Measurements from ENCODE around the gene TRIM40.
"Not testable (repeated sequence)": the region's sequence is repeated elsewhere in the genome, so short reads cannot be mapped to it uniquely, and the experiment has no call there.

The TRIM40 gene

GRCh38 chr6:30140240-30140639 is 4.3 kb downstream of the TRIM40 start:
- H3K4me1 ChIP-seq (ENCODE audit: control extremely low read depth in 1 of 4, control insufficient read depth in 4 of 4, insufficient read depth in 4 of 4, low read length in 3 of 4) = peaks cover 0 to 13% (median 5%) of the 10 kb centered on the region in 4 experiments
- H3K4me3 ChIP-seq (ENCODE audit: control insufficient read depth in 1 of 7, extremely low read depth in 1 of 7, insufficient read depth in 4 of 7, low read depth in 2 of 7, low read length in 6 of 7); H3K9me3 ChIP-seq (ENCODE audit: control extremely low read depth in 1 of 5, control insufficient read depth in 4 of 5, insufficient read depth in 2 of 5, low read depth in 1 of 5, low read length in 4 of 5); DNase-seq; POLR2A ChIA-PET; H3K27me3 ChIP-seq (replicated peaks in 2 of 5; ENCODE audit: control insufficient read depth in 4 of 5, insufficient read depth in 5 of 5, low read length in 4 of 5); H3K36me3 ChIP-seq (ENCODE audit: control insufficient read depth in 4 of 4, insufficient read depth in 4 of 4, low read length in 3 of 4); H3K27ac ChIP-seq (ENCODE audit: insufficient read depth in 1 of 2, low read depth in 1 of 2, low read length in 2 of 2, poor library complexity in 1 of 2, severe bottlenecking in 2 of 2): not testable (repeated sequence)
- CTCF ChIA-PET = interaction anchor here (1.0 kb wide), 1 partner anchor 27 kb away, joined by 3 read pairs; the partner anchor contains the start of gene TRIM31
- WGBS (ENCODE audit: insufficient coverage) = 83% methylated on average over 4 of the region's 8 CpGs

DNA sequence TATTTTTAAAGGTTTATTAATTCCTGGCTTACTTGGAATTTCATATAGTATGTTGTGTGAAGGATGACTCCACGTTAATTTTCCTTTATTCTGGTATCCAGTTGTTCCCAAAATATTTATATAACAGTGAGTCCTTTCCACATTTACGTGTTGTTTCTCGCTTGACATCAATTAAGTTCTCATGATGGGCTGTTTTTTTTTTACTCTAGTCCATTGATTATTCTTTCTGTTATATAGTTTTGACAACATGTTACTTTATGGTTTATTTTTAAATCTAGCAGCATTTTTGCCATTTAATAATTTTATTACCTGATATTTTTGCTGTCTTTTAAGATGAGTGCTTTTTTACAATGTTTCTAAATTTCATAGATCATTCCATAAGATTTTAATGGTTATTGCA is 6.7 kb downstream of the TRIM40 start:
- CTCF ChIA-PET = interaction anchor here (0.7 to 1.4 kb wide), 2 partner anchors 9 to 16 kb away, joined by 4 read pairs; no protein-coding TSS in a partner anchor

DNA sequence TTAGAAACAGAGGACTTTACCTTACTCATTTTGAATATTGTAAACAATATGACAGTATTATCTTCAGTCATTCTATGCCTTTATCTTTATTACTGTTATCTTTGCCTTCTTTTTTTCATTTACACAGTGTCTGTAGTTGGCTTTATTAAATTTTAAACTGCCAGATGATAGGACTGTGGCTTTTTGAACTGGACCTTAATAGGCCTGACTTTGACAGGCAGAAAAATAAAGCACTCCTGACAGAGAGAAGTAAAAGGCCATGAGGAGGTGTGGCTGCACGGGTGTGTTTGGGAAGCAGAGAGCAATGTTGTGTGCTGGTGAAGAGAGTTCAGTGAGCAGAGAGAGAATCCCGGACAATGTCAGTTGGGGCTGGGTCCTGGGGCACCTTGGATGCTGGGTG is 7.8 kb downstream of the TRIM40 start:
- ChIA-PET POLR2A (no interaction called here), CTCF (interaction anchor here (0.9 to 1.2 kb wide), 2 partner anchors 16 to 78 kb away, joined by 3 read pairs; no protein-coding TSS in a partner anchor)
- H3K4me3 ChIP-seq (ENCODE audit: control insufficient read depth in 1 of 7, extremely low read depth in 1 of 7, insufficient read depth in 4 of 7, low read depth in 2 of 7, low read length in 6 of 7) = no peak overlapping the region
- no peak for DNase-seq
- peaks cover 0 to 8% (median 1%) of the 10 kb centered on the region in 5 experiments for H3K27me3 ChIP-seq (replicated peaks in 2 of 5; ENCODE audit: control insufficient read depth in 4 of 5, insufficient read depth in 5 of 5, low read length in 4 of 5)
- no peaks in the 10 kb centered on the region for H3K36me3 ChIP-seq (ENCODE audit: control insufficient read depth in 4 of 4, insufficient read depth in 4 of 4, low read length in 3 of 4)
- WGBS (ENCODE audit: insufficient coverage) = 90% methylated on average over 2 of the region's 2 CpGs
- no peak overlapping the region for H3K27ac ChIP-seq (ENCODE audit: insufficient read depth in 1 of 2, low read depth in 1 of 2, low read length in 2 of 2, poor library complexity in 1 of 2, severe bottlenecking in 2 of 2)
- H3K9me3 ChIP-seq (ENCODE audit: control extremely low read depth in 1 of 5, control insufficient read depth in 4 of 5, insufficient read depth in 2 of 5, low read depth in 1 of 5, low read length in 4 of 5) = no peaks in the 10 kb centered on the region
- peaks cover 0 to 8% (median under 1%) of the 10 kb centered on the region in 4 experiments for H3K4me1 ChIP-seq (ENCODE audit: control extremely low read depth in 1 of 4, control insufficient read depth in 4 of 4, insufficient read depth in 4 of 4, low read length in 3 of 4)

More for the DNA sequence above, 6.7 kb downstream of the TRIM40 start:
- H3K27ac ChIP-seq (ENCODE audit: insufficient read depth in 1 of 2, low read depth in 1 of 2, low read length in 2 of 2, poor library complexity in 1 of 2, severe bottlenecking in 2 of 2) = no peak overlapping the region
- DNase-seq = no peak
- no peaks in the 10 kb centered on the region for H3K36me3 ChIP-seq (ENCODE audit: control insufficient read depth in 4 of 4, insufficient read depth in 4 of 4, low read length in 3 of 4)
- POLR2A ChIA-PET = no interaction called here
- peaks cover 0 to 8% (median 1%) of the 10 kb centered on the region in 5 experiments for H3K27me3 ChIP-seq (replicated peaks in 2 of 5; ENCODE audit: control insufficient read depth in 4 of 5, insufficient read depth in 5 of 5, low read length in 4 of 5)
- no CpG with 5 or more reads among the region's 3 CpGs for WGBS (ENCODE audit: insufficient coverage)
- no peaks in the 10 kb centered on the region for H3K9me3 ChIP-seq (ENCODE audit: control extremely low read depth in 1 of 5, control insufficient read depth in 4 of 5, insufficient read depth in 2 of 5, low read depth in 1 of 5, low read length in 4 of 5)
- H3K4me3 ChIP-seq (ENCODE audit: control insufficient read depth in 1 of 7, extremely low read depth in 1 of 7, insufficient read depth in 4 of 7, low read depth in 2 of 7, low read length in 6 of 7) = no peak overlapping the region
- peaks cover 0 to 8% (median under 1%) of the 10 kb centered on the region in 4 experiments for H3K4me1 ChIP-seq (ENCODE audit: control extremely low read depth in 1 of 4, control insufficient read depth in 4 of 4, insufficient read depth in 4 of 4, low read length in 3 of 4)

DNA sequence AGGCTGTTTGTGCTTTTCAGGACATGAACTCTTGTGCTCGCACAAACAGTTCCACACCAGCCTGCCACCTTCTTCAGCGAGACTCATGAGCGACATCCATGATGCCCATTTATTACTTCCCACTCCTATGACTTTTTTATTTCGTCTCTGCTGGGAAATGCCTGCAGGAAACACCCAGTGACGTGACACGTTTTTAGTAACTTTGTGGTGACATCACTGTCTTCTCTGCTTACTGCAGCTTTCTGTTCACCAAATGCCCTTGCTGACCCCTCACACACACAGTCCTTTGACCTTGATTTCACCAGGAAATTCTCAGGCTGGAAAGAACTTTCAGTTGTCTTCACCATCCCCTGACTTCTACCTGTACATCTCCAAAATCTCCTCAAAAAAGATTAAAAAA is 8.9 kb downstream of the TRIM40 start:
- Histone ChIP-seq H3K27me3 (replicated peaks in 2 of 5; ENCODE audit: control insufficient read depth in 4 of 5, insufficient read depth in 5 of 5, low read length in 4 of 5) (peaks cover 0 to 8% (median 1%) of the 10 kb centered on the region in 5 experiments), H3K4me1 (ENCODE audit: control extremely low read depth in 1 of 4, control insufficient read depth in 4 of 4, insufficient read depth in 4 of 4, low read length in 3 of 4) (peaks cover 0 to 9% (median 2%) of the 10 kb centered on the region in 4 experiments), H3K27ac (ENCODE audit: insufficient read depth in 1 of 2, low read depth in 1 of 2, low read length in 2 of 2, poor library complexity in 1 of 2, severe bottlenecking in 2 of 2) (no peak overlapping the region), H3K4me3 (ENCODE audit: control insufficient read depth in 1 of 7, extremely low read depth in 1 of 7, insufficient read depth in 4 of 7, low read depth in 2 of 7, low read length in 6 of 7) (no peak overlapping the region), H3K36me3 (ENCODE audit: control insufficient read depth in 4 of 4, insufficient read depth in 4 of 4, low read length in 3 of 4) (no peaks in the 10 kb centered on the region), H3K9me3 (ENCODE audit: control extremely low read depth in 1 of 5, control insufficient read depth in 4 of 5, insufficient read depth in 2 of 5, low read depth in 1 of 5, low read length in 4 of 5) (no peaks in the 10 kb centered on the region)
- no peak for DNase-seq
- CTCF ChIA-PET = interaction anchor here (4.2 kb wide), 1 partner anchor 12 kb away, joined by 30 read pairs; no protein-coding TSS in a partner anchor
- 80% methylated on average over 6 of the region's 6 CpGs for WGBS (ENCODE audit: insufficient coverage)
- POLR2A ChIA-PET = no interaction called here

DNA sequence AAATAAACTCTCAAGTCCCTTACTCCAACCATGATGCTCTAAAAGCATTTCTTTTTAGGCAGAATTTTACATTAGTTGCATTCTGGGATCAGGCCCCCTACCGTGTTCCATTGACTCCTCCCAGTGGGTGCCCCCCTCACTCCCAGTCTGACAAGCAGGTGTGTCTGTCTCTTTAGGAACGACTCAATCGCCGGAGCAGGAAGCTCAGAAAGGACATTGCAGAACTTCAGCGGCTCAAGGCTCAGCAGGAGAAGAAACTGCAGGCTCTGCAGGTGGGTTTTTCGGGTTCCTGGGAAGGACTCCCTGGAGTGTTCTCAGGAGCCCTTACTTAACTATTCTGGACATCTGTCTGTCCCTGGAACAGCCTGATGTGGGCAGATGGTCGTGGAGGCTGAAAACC is 9.9 kb downstream of the TRIM40 start:
- H3K27ac ChIP-seq (ENCODE audit: insufficient read depth in 1 of 2, low read depth in 1 of 2, low read length in 2 of 2, poor library complexity in 1 of 2, severe bottlenecking in 2 of 2) = no peak overlapping the region
- WGBS (ENCODE audit: insufficient coverage) = 92% methylated on average over 7 of the region's 7 CpGs
- ChIA-PET CTCF (interaction anchor here (1.3 to 4.2 kb wide), 2 partner anchors 13 to 42 kb away, joined by 4 to 30 read pairs; no protein-coding TSS in a partner anchor), POLR2A (no interaction called here)
- H3K4me3 ChIP-seq (ENCODE audit: control insufficient read depth in 1 of 7, extremely low read depth in 1 of 7, insufficient read depth in 4 of 7, low read depth in 2 of 7, low read length in 6 of 7) = no peak overlapping the region
- no peak for DNase-seq
- H3K36me3 ChIP-seq (ENCODE audit: control insufficient read depth in 4 of 4, insufficient read depth in 4 of 4, low read length in 3 of 4) = no peaks in the 10 kb centered on the region
- H3K27me3 ChIP-seq (replicated peaks in 2 of 5; ENCODE audit: control insufficient read depth in 4 of 5, insufficient read depth in 5 of 5, low read length in 4 of 5) = peaks cover 0 to 8% (median 1%) of the 10 kb centered on the region in 5 experiments
- no peaks in the 10 kb centered on the region for H3K9me3 ChIP-seq (ENCODE audit: control extremely low read depth in 1 of 5, control insufficient read depth in 4 of 5, insufficient read depth in 2 of 5, low read depth in 1 of 5, low read length in 4 of 5)
- H3K4me1 ChIP-seq (ENCODE audit: control extremely low read depth in 1 of 4, control insufficient read depth in 4 of 4, insufficient read depth in 4 of 4, low read length in 3 of 4) = peaks cover 0 to 19% (median 8%) of the 10 kb centered on the region in 4 experiments

- WGBS (ENCODE audit: insufficient coverage) = 100% methylated on average over 2 of the region's 3 CpGs
- ChIA-PET CTCF (interaction anchor here (1.3 to 4.2 kb wide), 4 partner anchors 14 to 43 kb away, joined by 4 to 30 read pairs (median 4); no protein-coding TSS in a partner anchor), POLR2A (no interaction called here)
- DNase-seq = no peak
- Histone ChIP-seq H3K4me1 (ENCODE audit: control extremely low read depth in 1 of 4, control insufficient read depth in 4 of 4, insufficient read depth in 4 of 4, low read length in 3 of 4) (peaks cover 0 to 32% (median 19%) of the 10 kb centered on the region in 4 experiments), H3K27me3 (replicated peaks in 2 of 5; ENCODE audit: control insufficient read depth in 4 of 5, insufficient read depth in 5 of 5, low read length in 4 of 5) (peaks cover 0 to 2% (median 1%) of the 10 kb centered on the region in 5 experiments), H3K27ac (ENCODE audit: insufficient read depth in 1 of 2, low read depth in 1 of 2, low read length in 2 of 2, poor library complexity in 1 of 2, severe bottlenecking in 2 of 2) (no peak overlapping the region), H3K36me3 (ENCODE audit: control insufficient read depth in 4 of 4, insufficient read depth in 4 of 4, low read length in 3 of 4) (no peaks in the 10 kb centered on the region), H3K4me3 (ENCODE audit: control insufficient read depth in 1 of 7, extremely low read depth in 1 of 7, insufficient read depth in 4 of 7, low read depth in 2 of 7, low read length in 6 of 7) (no peak overlapping the region), H3K9me3 (ENCODE audit: control extremely low read depth in 1 of 5, control insufficient read depth in 4 of 5, insufficient read depth in 2 of 5, low read depth in 1 of 5, low read length in 4 of 5) (no peaks in the 10 kb centered on the region)
Measured at GRCh38 chr6:30147096-30147495, 11.2 kb downstream of the TRIM40 start.

- ChIA-PET POLR2A (no interaction called here), CTCF (interaction anchor here (0.9 to 4.2 kb wide), 3 partner anchors 9 to 25 kb away, joined by 3 to 30 read pairs (median 3); no protein-coding TSS in a partner anchor)
Measured at GRCh38 chr6:30149234-30149633, 13.3 kb downstream of the TRIM40 start.

More at GRCh38 chr6:30149234-30149633, 13.3 kb downstream of the TRIM40 start:
- Histone ChIP-seq H3K27me3 (replicated peaks in 2 of 5; ENCODE audit: control insufficient read depth in 4 of 5, insufficient read depth in 5 of 5, low read length in 4 of 5) (peaks cover 0 to 2% (median 0%) of the 10 kb centered on the region in 5 experiments), H3K9me3 (ENCODE audit: control extremely low read depth in 1 of 5, control insufficient read depth in 4 of 5, insufficient read depth in 2 of 5, low read depth in 1 of 5, low read length in 4 of 5) (no peaks in the 10 kb centered on the region), H3K4me3 (ENCODE audit: control insufficient read depth in 1 of 7, extremely low read depth in 1 of 7, insufficient read depth in 4 of 7, low read depth in 2 of 7, low read length in 6 of 7) (no peak overlapping the region), H3K27ac (ENCODE audit: insufficient read depth in 1 of 2, low read depth in 1 of 2, low read length in 2 of 2, poor library complexity in 1 of 2, severe bottlenecking in 2 of 2) (no peak overlapping the region), H3K36me3 (ENCODE audit: control insufficient read depth in 4 of 4, insufficient read depth in 4 of 4, low read length in 3 of 4) (no peaks in the 10 kb centered on the region), H3K4me1 (ENCODE audit: control extremely low read depth in 1 of 4, control insufficient read depth in 4 of 4, insufficient read depth in 4 of 4, low read length in 3 of 4) (peaks cover 0 to 50% (median 34%) of the 10 kb centered on the region in 4 experiments)
- no CpG with 5 or more reads among the region's 3 CpGs for WGBS (ENCODE audit: insufficient coverage)
- DNase-seq = no peak
